K562 (cell line): ENCODE measurements around the gene BACE1.

ENCODE experiments used
- CEBPG ChIP-seq, 3 experiments: fragments of 200-800 bp in 1 of 3; sonication (Bioruptor generic) in 1 of 3; sonication (generic) in 1 of 3; formaldehyde crosslinking in 1 of 3; IDR thresholded peaks in 2 of 3; conservative IDR thresholded peaks in 1 of 3; 2 replicates each; pipeline versions ENCODE4 v1.6.1 to v1.8.0; 2016 to 2022; ENCODE audit warnings: missing compliant biosample characterization in 2 of 3, missing genetic modification characterization in 2 of 3, mild to moderate bottlenecking in 1 of 3, missing genetic modification reagents in 1 of 3
- CEBPZ ChIP-seq: fragments of 150-350 bp; IDR thresholded peaks from 2 replicates; pipeline ENCODE4 v1.6.1; 2014; ENCODE audit warnings: low read depth, mild to moderate bottlenecking, low read length, borderline replicate concordance
- GTF2B ChIP-seq: IDR thresholded peaks from 2 replicates; pipeline ENCODE4 v1.6.1; 2011; ENCODE audit not compliant: insufficient read length; ENCODE audit errors: extremely low read depth
- HMG20B ChIP-seq: fragments of 250-450 bp; sonication (Bioruptor Pico); IDR thresholded peaks from 2 replicates; pipeline ENCODE4 v1.5.0; 2021; ENCODE audit warnings: mild to moderate bottlenecking
- HNRNPLL ChIP-seq: fragments of 200-400 bp; formaldehyde crosslinking; IDR thresholded peaks from 2 replicates; pipeline ENCODE4 v1.6.1; 2017; ENCODE audit warnings: low read length, low read depth, mild to moderate bottlenecking; ENCODE audit not compliant: poor library complexity, severe bottlenecking
- JUND ChIP-seq, 2 experiments: IDR thresholded peaks; 2 replicates in 1 of 2; 3 replicates in 1 of 2; pipeline ENCODE4 v1.6.1; 2011; ENCODE audit warnings: borderline replicate concordance in 2 of 2, low read depth in 2 of 2, low read length in 2 of 2, improper control_type of control experiment in 1 of 2, missing biosample characterization in 1 of 2, missing genetic modification characterization in 1 of 2, missing genetic modification reagents in 1 of 2
- NCOR1 ChIP-seq: fragments of 450-650 bp; IDR thresholded peaks from 2 replicates; pipeline ENCODE4 v1.6.1; 2016; ENCODE audit warnings: mild to moderate bottlenecking, moderate library complexity
- POLR2A ChIP-seq: fragments of 450-650 bp; conservative IDR thresholded peaks from 2 replicates; pipeline ENCODE4 v1.6.1; 2016
- PRDM10 ChIP-seq: fragments of 450-650 bp; IDR thresholded peaks from 2 replicates; pipeline ENCODE4 v1.6.1; 2018; ENCODE audit not compliant: partially characterized antibody
- RNF219 ChIP-seq: fragments of 250-450 bp; sonication (Bioruptor Pico); IDR thresholded peaks from 2 replicates; pipeline ENCODE4 v1.5.0; 2022; ENCODE audit warnings: mild to moderate bottlenecking
- SP1 ChIP-seq: sonication (generic); formaldehyde crosslinking; IDR thresholded peaks from 2 replicates; pipeline ENCODE4 v1.8.1; 2022; ENCODE audit warnings: mild to moderate bottlenecking, missing genetic modification reagents
- SREBF2 ChIP-seq: sonication (generic); formaldehyde crosslinking; IDR thresholded peaks from 2 replicates; pipeline ENCODE4 v1.4.0; 2020; ENCODE audit warnings: mild to moderate bottlenecking, missing genetic modification reagents
- ZNF263 ChIP-seq: sonication (generic); formaldehyde crosslinking; IDR thresholded peaks from 2 replicates; pipeline ENCODE4 v1.8.0; 2022; ENCODE audit warnings: mild to moderate bottlenecking, missing genetic modification reagents, borderline replicate concordance
- TF ChIP-seq, protein P1 (sequence below), 3 experiments: IDR thresholded peaks in 2 of 3; conservative IDR thresholded peaks in 1 of 3; 2 replicates each; pipeline ENCODE4 v1.5.1; 2011 to 2012; ENCODE audit warnings: low read length in 3 of 3, mild to moderate bottlenecking in 3 of 3, control low read depth in 2 of 3, improper control_type of control experiment in 1 of 3, inconsistent platforms in 1 of 3, low read depth in 1 of 3, mixed read lengths in 1 of 3, moderate library complexity in 1 of 3; ENCODE audit not compliant: insufficient read depth in 2 of 3

- TF ChIP-seq, protein P1, sequence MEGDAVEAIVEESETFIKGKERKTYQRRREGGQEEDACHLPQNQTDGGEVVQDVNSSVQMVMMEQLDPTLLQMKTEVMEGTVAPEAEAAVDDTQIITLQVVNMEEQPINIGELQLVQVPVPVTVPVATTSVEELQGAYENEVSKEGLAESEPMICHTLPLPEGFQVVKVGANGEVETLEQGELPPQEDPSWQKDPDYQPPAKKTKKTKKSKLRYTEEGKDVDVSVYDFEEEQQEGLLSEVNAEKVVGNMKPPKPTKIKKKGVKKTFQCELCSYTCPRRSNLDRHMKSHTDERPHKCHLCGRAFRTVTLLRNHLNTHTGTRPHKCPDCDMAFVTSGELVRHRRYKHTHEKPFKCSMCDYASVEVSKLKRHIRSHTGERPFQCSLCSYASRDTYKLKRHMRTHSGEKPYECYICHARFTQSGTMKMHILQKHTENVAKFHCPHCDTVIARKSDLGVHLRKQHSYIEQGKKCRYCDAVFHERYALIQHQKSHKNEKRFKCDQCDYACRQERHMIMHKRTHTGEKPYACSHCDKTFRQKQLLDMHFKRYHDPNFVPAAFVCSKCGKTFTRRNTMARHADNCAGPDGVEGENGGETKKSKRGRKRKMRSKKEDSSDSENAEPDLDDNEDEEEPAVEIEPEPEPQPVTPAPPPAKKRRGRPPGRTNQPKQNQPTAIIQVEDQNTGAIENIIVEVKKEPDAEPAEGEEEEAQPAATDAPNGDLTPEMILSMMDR (IDR thresholded peaks at IDR 0.05 in 2 of 3, conservative IDR thresholded peaks at IDR 0.05 in 1 of 3; ENCODE audit: insufficient read depth in 2 of 3, low read depth in 1 of 3, low read length in 3 of 3) = no peak
- TF ChIP-seq SP1 (CRISPR knock-in tag) (no peak), ZNF263 (CRISPR knock-in tag) (no peak), SREBF2 (CRISPR knock-in tag) (no peak), POLR2A (no peak), HNRNPLL (no peak), PRDM10 (no peak), CEBPG (CRISPR knock-in tag; IDR thresholded peaks at IDR 0.05) (no peak), CEBPG (tag; conservative IDR thresholded peaks at IDR 0.05 in 1 of 2, IDR thresholded peaks at IDR 0.05 in 1 of 2) (no peak), NCOR1 (no peak), RNF219 (CRISPR knock-in tag) (no peak), CEBPZ (no peak), GTF2B (no peak), HMG20B (CRISPR knock-in tag) (no peak), JUND (IDR thresholded peaks at IDR 0.05; ENCODE audit: borderline replicate concordance, low read depth, low read length) (no peak), JUND (tag; IDR thresholded peaks at IDR 0.05; ENCODE audit: borderline replicate concordance, low read depth, low read length) (no peak)
These were observed 36.2 kb downstream of the BACE1 start for GRCh38 chr11:117279711-117280376.
